Heart left ventricle (tissue), 13 donors: ENCODE data around the gene ZDHHC11B.
"Not testable (repeated sequence)": the region's sequence is repeated elsewhere in the genome, so short reads cannot be mapped to it uniquely, and the experiment has no call there.

Source experiments
- POLR2A ChIP-seq, 2 donors: fragments of 450-650 bp; IDR thresholded peaks; one replicate each; pipeline ENCODE4 v1.6.1; 2017; ENCODE audit warnings: antibody characterized with exemption in 2 of 2, mild to moderate bottlenecking in 2 of 2, moderate library complexity in 2 of 2
- TF ChIP-seq, protein P1 (sequence below), 12 donors: fragments of 200-600 bp; sonication (generic) in 4 of 12; IDR thresholded peaks; one replicate each; pipeline versions ENCODE4 v1.5.0 to v1.8.0; 2018 to 2022; ENCODE audit warnings: antibody characterized with exemption in 12 of 12, mild to moderate bottlenecking in 5 of 12
- donor health status: ischemic (EF 13 %, LVEDD 7.1; RV severe dilation, severe dysfunction).
- donor health status: DM: no; HTN: yes; CAD: no.
- donor health status: DM: no; HTN: no; CAD: no.
- donor health status: ischemic (EF 25% LVEDD 6.9; RV normal size, moderate dysfunction).
- donor health status: ischemic (EF 25% LVEDD 5.7; RV mildly dilated, moderate dysfunction).
- donor health status: ischemic (EF 35%, LVEDD 5.7; RV mildly dilated, moderate dysfunction).
- donor health status: nonischemic (EF 11% LVEDD 7.7; RV severe dilation, severe dysfunction).
- donor health status: DM: yes; HTN: yes; CAD: no.
- donor health status: PGD.
- donor health status: ischemic (EF 29% LVEDD 5.4; RV normal size, mild dysfunction).
- donor health status: nonischemic (EF 23%, LVEDD 6.1; RV moderate dilation, normal function).

DNA sequence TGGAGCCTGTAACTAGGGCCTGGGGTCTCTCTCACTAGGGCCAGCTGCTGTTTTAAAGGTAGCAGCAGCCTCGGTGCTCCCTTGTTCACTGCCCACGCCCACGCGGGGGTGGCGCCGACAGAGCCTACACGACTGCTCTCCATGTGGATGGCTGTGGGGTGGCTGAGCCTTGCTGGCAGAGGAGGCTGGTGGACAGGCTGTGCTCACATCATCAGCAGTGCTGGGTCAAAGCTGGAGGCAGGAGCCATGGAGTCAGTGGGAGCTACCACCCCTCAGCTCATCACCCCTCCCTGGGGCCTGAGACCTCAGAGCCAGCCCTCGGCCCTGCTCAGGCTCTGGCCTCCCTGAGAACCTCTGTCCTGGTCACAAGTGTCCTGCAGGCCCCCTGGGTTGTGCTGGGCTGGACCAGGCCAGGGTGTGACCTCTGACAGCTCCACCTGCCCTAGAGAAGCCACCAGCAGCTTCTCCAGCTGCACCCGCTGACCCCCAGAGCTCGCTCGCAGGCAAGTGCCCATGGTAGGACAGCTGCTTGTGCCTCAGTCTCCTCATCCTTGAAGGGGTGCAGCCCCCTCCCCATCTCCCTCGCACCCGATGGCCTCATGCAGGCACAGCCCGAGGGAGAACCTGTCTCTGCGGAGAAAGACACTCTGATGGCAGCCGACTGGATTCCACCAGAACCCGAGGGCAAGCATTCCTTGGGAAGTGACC lies 101.7 kb downstream of the ZDHHC11B start:
- TF ChIP-seq, protein P1, sequence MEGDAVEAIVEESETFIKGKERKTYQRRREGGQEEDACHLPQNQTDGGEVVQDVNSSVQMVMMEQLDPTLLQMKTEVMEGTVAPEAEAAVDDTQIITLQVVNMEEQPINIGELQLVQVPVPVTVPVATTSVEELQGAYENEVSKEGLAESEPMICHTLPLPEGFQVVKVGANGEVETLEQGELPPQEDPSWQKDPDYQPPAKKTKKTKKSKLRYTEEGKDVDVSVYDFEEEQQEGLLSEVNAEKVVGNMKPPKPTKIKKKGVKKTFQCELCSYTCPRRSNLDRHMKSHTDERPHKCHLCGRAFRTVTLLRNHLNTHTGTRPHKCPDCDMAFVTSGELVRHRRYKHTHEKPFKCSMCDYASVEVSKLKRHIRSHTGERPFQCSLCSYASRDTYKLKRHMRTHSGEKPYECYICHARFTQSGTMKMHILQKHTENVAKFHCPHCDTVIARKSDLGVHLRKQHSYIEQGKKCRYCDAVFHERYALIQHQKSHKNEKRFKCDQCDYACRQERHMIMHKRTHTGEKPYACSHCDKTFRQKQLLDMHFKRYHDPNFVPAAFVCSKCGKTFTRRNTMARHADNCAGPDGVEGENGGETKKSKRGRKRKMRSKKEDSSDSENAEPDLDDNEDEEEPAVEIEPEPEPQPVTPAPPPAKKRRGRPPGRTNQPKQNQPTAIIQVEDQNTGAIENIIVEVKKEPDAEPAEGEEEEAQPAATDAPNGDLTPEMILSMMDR (IDR thresholded peaks at IDR 0.05): not testable (repeated sequence)
- TF ChIP-seq POLR2A (IDR thresholded peaks at IDR 0.05): not testable (repeated sequence)
